Brain pericyte (primary cell): Measurements from ENCODE around the gene MRPL37.
"Not testable (repeated sequence)": the region's sequence is repeated elsewhere in the genome, so short reads cannot be mapped to it uniquely, and the experiment has no call there.

ENCODE experiments used
- DNase-seq: peaks from one replicate; pipeline ENCODE4 v3.0.0-alpha.2; 2012; ENCODE audit warnings: low read depth, low spot score

MRPL37 gene

DNA sequence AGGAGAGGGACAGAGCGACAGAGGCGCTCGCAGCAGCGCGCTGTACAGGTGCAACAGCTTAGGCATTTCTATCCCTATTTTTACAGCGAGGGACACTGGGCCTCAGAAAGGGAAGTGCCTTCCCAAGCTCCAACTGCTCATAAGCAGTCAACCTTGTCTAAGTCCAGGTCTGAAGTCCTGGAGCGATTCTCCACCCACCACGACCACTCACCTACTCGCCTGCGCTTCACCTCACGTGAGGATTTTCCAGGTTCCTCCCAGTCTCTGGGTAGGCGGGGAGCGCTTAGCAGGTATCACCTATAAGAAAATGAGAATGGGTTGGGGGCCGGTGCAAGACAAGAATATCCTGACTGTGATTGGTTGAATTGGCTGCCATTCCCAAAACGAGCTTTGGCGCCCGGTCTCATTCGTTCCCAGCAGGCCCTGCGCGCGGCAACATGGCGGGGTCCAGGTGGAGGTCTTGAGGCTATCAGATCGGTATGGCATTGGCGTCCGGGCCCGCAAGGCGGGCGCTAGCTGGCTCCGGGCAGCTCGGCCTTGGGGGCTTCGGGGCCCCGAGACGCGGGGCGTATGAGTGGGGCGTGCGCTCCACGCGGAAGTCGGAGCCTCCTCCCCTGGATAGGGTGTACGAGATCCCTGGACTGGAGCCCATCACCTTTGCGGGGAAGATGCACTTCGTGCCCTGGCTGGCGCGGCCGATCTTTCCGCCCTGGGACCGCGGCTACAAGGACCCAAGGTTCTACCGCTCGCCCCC is at the start of gene MRPL37, which contains the start of gene CYB5RL:
Gene MRPL37, plus strand, starts transcription at position 403 of the 754 bp plus-strand sequence. Its CDS starts 77 bp downstream, at position 480.
Gene CYB5RL, minus strand, starts transcription at position 266 of the 754 bp plus-strand sequence. CDS start 4,414 bp downstream, outside the sequence.
- peak; percentile 76 for DNase-seq

GRCh38 chr1:54151013-54151412 is 49.0 kb upstream of the MRPL37 start:
- no peak for DNase-seq

GRCh38 chr1:54152696-54153095 is 47.3 kb upstream of the MRPL37 start, which contains the start of gene CDCP2:
TSS of gene CDCP2 (minus strand) at chr1:54153000. CDS start at chr1:54152922, 78 bp downstream.
- DNase-seq = no peak

- DNase-seq = no peak
These were observed 46.2 kb upstream of the MRPL37 start for GRCh38 chr1:54153535-54154439.

GRCh38 chr1:54156201-54156600 is 43.8 kb upstream of the MRPL37 start:
- no peak for DNase-seq

DNA sequence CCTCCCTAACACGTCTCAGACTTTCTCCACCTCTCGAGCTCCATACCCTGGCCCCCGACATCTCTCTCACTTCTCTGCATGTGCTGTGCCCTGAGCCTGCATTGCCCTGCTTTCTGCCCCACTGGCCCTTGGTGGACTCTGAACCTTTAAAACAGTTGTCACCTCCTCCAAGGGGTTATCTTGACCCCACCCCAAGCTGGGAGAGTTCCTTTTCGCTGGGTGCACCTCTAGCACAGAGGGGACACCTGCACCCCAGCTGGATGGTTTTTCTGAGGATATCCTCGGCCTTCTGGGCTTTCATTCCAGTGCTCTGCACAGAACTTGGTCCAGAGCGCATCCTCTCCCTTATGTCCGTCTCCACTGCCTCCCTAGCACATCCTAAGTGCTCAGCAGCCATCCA is 43.0 kb upstream of the MRPL37 start:
- DNase-seq = no peak

- DNase-seq = no peak
These were observed 42.6 kb upstream of the MRPL37 start for GRCh38 chr1:54157401-54157800.

DNA sequence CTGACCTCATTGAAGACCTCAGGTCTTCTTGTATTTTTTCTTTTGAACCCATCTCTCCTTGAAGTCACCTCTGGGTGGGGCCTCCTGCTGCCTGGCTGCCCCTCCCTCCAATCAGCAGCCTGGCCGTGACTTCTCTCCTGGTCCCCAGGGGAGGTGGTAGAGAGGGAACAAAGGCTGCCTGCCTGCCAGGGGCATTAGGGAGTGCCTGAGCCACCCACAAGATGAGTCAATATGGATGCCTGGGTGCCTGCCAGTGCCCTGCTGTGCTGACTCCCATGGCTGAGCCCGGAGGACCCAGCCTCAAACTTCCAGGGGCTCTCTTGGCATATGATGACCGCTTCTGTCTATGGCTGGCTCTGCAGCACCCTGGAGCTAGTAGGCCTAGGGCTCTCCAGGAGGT is 41.9 kb upstream of the MRPL37 start:
- DNase-seq = no peak

DNA sequence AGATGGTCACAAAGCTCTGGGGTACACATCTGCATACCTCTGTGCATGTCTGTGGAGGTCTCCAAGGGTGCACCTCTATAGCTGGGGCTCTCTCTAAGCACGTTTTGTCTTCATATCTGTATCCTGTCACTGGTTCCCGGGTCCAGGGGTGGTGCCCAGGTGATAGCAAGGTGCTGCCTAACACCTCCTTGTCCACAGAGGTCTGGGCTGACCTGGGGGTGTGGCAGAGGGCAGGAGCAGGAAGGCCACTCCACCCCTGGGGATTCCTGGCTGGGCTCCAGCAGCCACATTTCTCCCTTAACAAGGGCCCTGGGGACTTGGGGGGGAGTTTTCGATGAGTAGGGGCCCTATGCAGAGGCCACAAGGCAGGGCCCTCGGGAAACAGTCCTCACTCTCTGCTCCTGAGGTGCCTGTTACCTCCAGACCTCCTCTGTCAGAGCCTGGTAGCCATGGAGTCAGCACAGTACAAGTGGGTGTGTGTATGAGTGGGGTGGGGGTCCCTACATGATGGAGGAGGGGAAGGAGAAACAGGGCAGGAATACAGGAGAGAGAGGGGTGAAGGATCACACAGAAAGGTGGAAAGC is 40.1 kb upstream of the MRPL37 start:
- no peak for DNase-seq

DNA sequence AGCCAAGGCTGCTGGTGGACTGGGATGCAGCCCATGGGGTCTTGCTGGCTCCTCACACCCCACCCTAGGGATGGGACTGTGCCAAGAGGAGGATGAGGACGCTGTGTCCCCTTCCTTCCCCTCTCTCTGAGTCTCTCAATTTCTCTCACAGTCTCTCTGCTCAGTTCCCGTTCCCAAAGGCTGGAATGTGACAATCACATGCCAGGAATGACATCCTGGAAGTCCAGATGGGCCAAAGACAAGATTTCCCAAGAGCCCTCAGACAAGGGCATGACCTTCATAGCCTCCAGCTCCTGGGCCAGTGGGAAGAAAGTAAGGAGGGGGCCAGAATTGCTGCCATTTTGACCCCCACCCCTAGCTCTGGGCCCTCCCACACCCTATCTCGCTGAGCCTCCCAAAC is 39.6 kb upstream of the MRPL37 start:
- no peak for DNase-seq

- no peak for DNase-seq
These were observed 38.3 kb upstream of the MRPL37 start for GRCh38 chr1:54161495-54162168.

DNA sequence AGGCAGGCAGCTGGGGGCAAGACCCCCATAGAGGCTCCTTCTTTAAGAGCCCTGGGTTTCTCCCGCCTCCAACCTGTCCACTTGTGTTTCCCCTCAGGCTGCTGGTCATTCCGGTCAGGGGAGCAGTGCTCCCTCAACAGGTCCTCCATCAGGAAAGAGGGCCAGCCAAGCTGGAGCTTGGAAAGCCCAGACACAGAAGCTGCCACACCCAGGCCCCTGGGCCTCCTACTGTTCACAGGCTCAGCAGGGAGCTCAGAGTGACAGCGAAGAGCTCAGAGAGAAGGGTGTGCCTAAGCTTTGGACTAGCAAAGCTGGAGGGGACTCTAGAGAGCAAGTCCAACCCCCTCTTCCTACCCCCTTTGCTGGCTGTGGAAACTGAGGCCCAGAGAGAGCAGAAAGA is 36.9 kb upstream of the MRPL37 start:
- no peak for DNase-seq

DNA sequence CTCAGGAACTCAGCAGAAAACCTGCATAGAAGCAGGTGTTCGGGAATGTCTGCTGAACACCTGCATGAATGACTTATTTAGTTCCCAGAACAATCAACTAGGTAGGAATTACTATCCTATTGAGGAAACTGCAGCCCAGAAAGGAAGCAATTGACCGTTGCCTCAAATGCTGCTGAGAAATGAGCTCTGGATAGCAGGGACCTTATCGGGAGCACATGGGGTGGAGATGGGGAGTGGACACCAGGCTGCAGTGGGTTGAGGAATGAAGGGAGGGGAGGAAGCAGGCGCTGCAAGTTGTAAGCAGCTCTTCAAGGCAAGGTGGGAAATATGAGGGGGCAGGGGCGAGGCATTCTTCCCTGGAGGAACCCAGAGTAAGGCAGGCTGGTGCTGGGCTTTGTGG is 36.4 kb upstream of the MRPL37 start:
- no peak for DNase-seq

- no peak for DNase-seq
These were observed 34.8 kb upstream of the MRPL37 start for GRCh38 chr1:54165146-54165545.

DNA sequence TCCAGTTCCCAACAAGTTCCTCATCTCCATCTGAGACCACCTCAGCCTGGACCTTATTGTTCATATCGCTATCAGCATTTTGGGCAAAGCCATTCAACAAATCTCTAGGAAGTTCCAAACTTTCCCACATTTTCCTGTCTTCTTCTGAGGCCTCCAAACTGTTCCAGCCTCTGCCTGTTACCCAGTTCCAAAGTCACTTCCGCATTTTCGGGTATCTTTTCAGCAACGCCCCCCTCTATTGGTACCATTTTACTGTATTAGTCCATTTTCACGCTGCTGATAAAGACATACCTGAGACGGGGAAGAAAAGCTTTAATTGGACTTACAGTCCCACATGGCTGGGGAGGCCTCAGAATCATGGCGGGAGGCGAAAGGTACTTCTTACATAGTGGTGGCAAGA is 33.6 kb upstream of the MRPL37 start:
- not testable (repeated sequence) for DNase-seq

GRCh38 chr1:54167422-54168139 is 32.4 kb upstream of the MRPL37 start:
- DNase-seq = no peak

DNA sequence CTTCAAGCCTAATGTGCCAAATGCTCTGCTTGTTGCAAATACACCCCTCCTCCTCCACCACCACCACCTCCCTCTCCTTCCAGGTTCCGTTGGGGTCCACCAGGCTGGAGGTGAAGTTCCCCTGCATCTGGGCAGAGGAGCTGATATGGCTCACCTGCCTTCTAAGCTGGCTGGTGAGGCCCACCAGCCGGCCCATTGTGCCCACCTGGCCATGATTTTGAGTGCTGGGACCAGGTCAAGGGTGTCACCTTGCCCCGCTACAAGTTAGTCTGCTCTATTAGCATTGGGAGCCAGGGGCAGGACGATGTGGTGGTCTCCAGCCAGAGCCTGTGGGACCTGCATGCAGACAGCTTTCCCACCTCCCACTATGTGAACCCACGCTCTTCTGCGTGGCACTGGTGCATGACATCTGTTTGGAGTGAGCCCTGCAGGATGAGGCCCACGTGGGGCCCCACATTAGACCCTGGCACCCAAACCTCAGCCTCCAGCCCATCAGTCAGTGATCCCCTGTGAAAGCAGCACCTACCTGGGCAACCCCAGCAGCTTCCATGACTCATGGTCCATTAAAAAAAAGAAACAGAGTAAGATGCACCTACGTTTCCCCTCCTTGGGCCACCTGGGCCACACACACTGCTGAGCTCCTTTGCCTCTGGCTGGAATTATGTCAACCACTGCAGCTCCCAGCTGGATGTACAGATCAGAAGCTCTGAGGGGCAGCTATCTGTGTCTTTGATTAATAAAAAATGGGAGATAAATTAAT is 31.6 kb upstream of the MRPL37 start:
- no peak for DNase-seq

DNA sequence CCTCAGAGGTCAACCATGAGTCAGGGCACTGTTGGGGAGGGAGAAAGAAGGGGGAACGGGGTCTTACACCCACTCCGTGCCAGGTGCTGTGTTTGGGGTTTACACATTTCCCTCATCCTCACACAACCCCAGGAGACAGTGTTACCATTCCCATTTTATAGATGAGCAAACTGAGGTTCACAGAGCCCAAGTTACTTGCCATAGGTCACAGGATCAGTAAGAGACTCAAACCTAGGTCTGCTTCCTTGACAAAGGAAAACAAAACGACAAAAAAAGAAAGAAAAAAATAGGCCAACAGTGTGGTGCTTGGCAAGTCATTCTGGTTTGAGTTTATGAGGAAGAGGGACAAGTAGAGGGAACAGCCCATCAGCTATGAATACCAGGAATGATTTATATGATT is 30.9 kb upstream of the MRPL37 start:
- DNase-seq = no peak

DNA sequence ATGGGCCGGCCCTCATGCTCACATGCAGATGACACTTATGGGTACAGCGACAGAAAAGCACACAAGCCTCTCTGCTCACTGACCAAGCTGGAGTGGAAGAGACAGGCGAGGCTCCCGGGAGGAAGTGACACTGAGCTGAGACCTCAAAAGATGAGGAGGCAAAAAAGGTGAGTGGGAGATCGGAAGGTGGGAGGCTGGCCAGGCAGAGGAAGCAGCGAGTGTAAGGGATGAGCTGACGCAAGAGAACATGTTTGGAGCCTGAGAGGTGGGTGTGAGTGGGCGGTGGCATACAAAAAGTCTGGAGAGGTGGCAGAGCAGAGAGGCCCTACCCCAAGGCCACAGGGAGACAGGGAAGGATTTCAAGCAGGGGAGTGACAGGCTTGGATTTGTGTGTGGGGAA is 29.0 kb upstream of the MRPL37 start:
- DNase-seq = no peak

DNA sequence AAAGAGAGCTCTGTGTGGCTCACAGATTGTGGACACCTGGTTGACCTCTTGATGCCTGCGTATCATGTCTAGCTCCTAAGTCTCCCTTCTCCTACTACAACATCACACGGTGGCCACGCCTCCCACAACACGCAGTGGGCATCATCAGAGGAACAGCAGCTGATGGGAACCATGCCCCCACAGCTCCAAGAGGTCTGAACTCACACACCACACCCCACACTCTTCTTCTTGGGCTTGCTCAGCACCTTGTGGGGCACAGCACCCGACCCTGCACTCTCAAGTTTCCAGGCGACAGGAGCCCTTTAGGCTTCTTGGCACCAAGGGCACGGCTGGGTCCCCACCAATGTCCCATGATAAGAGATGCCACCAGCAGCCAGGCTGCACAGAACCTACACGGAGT is 28.4 kb upstream of the MRPL37 start:
- DNase-seq = no peak
